Astrocyte of the spinal cord (primary cell): ENCODE measurements around the gene CCT5.

ENCODE experiments used
- DNase-seq: peaks from one replicate; pipeline ENCODE4 v3.0.0; 2011; ENCODE audit warnings: low read depth, low spot score
- H3K4me3 ChIP-seq: 2 replicates; pipeline ENCODE4 v1.5.1; 2011; ENCODE audit warnings: low read depth, mild to moderate bottlenecking, low read length, moderate library complexity
- CTCF ChIP-seq: IDR thresholded peaks from 2 replicates; pipeline ENCODE4 v1.5.1; 2012; ENCODE audit warnings: low read depth, mild to moderate bottlenecking, low read length, inconsistent platforms
- in situ Hi-C: cut with HindIII; loops from 2 replicates; pipeline ENCODE4 v1.10.0; 2017; ENCODE audit warnings: low sequenced_read_pairs

The CCT5 gene

GRCh38 chr5:10228288-10228687, 21.8 kb upstream of the CCT5 start:
- H3K4me3 ChIP-seq = no peak overlapping the region
- no peak for TF ChIP-seq CTCF

GRCh38 chr5:10229306-10230048, 20.6 kb upstream of the CCT5 start:
- DNase-seq = peak; percentile 95
- peak; percentile 42 for TF ChIP-seq CTCF
- in situ Hi-C loops = no loop called here

More at GRCh38 chr5:10228288-10228687, 21.8 kb upstream of the CCT5 start:
- no peak for DNase-seq
- in situ Hi-C loops = no loop called here

GRCh38 chr5:10232386-10232785, 17.7 kb upstream of the CCT5 start:
- DNase-seq = no peak
- in situ Hi-C loops = no loop called here

More at GRCh38 chr5:10229306-10230048, 20.6 kb upstream of the CCT5 start:
- H3K4me3 ChIP-seq = no peak overlapping the region

GRCh38 chr5:10233011-10233410, 17.1 kb upstream of the CCT5 start:
- no peak for DNase-seq
- in situ Hi-C loops = no loop called here
- H3K4me3 ChIP-seq = no peak overlapping the region
- TF ChIP-seq CTCF = no peak

More at GRCh38 chr5:10232386-10232785, 17.7 kb upstream of the CCT5 start:
- TF ChIP-seq CTCF = no peak
- H3K4me3 ChIP-seq = no peak overlapping the region

GRCh38 chr5:10233505-10233904, 16.6 kb upstream of the CCT5 start:
- no peak overlapping the region for H3K4me3 ChIP-seq
- TF ChIP-seq CTCF = peak; percentile 19
- DNase-seq = peak; percentile 95
- in situ Hi-C loops = no loop called here

- DNase-seq = peak; percentile 22
- H3K4me3 ChIP-seq = no peak overlapping the region
- no peak for TF ChIP-seq CTCF
- in situ Hi-C loops = no loop called here
Measured at GRCh38 chr5:10235350-10235749, 14.7 kb upstream of the CCT5 start.
